WTC11 (cell line): ENCODE measurements around the gene GLA. TPM values are rescaled to one million over a fixed set of nuclear protein-coding genes. Genes with fewer than 3 reads are reported as not detected.

Experiments used
- ATAC-seq: fragments of 200-7000 bp; cut with Tn5 transposase; 2 replicates; pipeline ENCODE4 v1.10.0; 2021; ENCODE audit warnings: mild to moderate bottlenecking, moderate library complexity
- CTCF ChIA-PET: fragments of 300-600 bp; sonication (Branson Sonifier 250); formaldehyde crosslinking; loops from one replicate; lab custom pipeline; 2021; ENCODE audit warnings: antibody characterized with exemption; lab: Charles Lee
- POLR2A ChIA-PET: fragments of 350-600 bp; sonication (Branson Sonifier 250); formaldehyde crosslinking; loops from one replicate; lab custom pipeline; 2021; ENCODE audit warnings: antibody characterized with exemption; lab: Charles Lee
- DNase-seq: peaks from one replicate; pipeline ENCODE4 v3.0.0; 2021; ENCODE audit warnings: low spot score
- H3K27ac Mint-ChIP-seq: 2 replicates; pipeline ENCODE4 v1.8.0; 2021; ENCODE audit warnings: mixed read lengths
- H3K27me3 Mint-ChIP-seq: 2 replicates; pipeline ENCODE4 v1.8.0; 2021; ENCODE audit warnings: low read depth, mild to moderate bottlenecking, moderate library complexity, mixed read lengths
- H3K36me3 Mint-ChIP-seq: 2 replicates; pipeline ENCODE4 v1.8.0; 2021; ENCODE audit warnings: mixed read lengths
- H3K4me1 Mint-ChIP-seq: 2 replicates; pipeline ENCODE4 v1.8.0; 2022; ENCODE audit warnings: mixed read lengths
- H3K4me3 Mint-ChIP-seq: 2 replicates; pipeline ENCODE4 v1.8.0; 2021; ENCODE audit warnings: mild to moderate bottlenecking, moderate library complexity, mixed read lengths
- H3K9me3 Mint-ChIP-seq: 2 replicates; pipeline ENCODE4 v1.8.0; 2021; ENCODE audit warnings: mixed read lengths
- CREM ChIP-seq: sonication (generic); formaldehyde crosslinking; IDR thresholded peaks from 2 replicates; pipeline ENCODE4 v1.8.1; 2022; ENCODE audit warnings: mild to moderate bottlenecking, missing genetic modification reagents, moderate library complexity
- ESRRA ChIP-seq: sonication (generic); formaldehyde crosslinking; IDR thresholded peaks from 2 replicates; pipeline ENCODE4 v1.8.1; 2022; ENCODE audit warnings: mild to moderate bottlenecking, missing genetic modification reagents, borderline replicate concordance
- FOXJ3 ChIP-seq: sonication (generic); formaldehyde crosslinking; IDR thresholded peaks from 2 replicates; pipeline ENCODE4 v1.9.0; 2021; ENCODE audit warnings: missing genetic modification reagents, mild to moderate bottlenecking, borderline replicate concordance
- JUN ChIP-seq: sonication (generic); formaldehyde crosslinking; IDR thresholded peaks from 2 replicates; pipeline ENCODE4 v1.8.0; 2023; ENCODE audit warnings: mild to moderate bottlenecking, missing genetic modification reagents
- KAT7 ChIP-seq: sonication (generic); formaldehyde crosslinking; IDR thresholded peaks from 2 replicates; pipeline ENCODE4 v1.8.1; 2023; ENCODE audit warnings: missing genetic modification reagents, mild to moderate bottlenecking, borderline replicate concordance
- NFE2L1 ChIP-seq: sonication (generic); formaldehyde crosslinking; IDR thresholded peaks from 2 replicates; pipeline ENCODE4 v1.8.1; 2023; ENCODE audit warnings: missing genetic modification reagents
- NFYB ChIP-seq: sonication (generic); formaldehyde crosslinking; conservative IDR thresholded peaks from 2 replicates; pipeline ENCODE4 v1.8.0; 2022; ENCODE audit warnings: low read depth, missing genetic modification reagents
- SP1 ChIP-seq: sonication (generic); formaldehyde crosslinking; conservative IDR thresholded peaks from 2 replicates; pipeline ENCODE4 v1.8.1; 2022; ENCODE audit warnings: missing genetic modification reagents
- TEAD4 ChIP-seq: sonication (generic); formaldehyde crosslinking; IDR thresholded peaks from 2 replicates; pipeline ENCODE4 v1.8.0; 2022; ENCODE audit warnings: mild to moderate bottlenecking, missing genetic modification reagents
- ZBTB21 ChIP-seq: sonication (generic); formaldehyde crosslinking; IDR thresholded peaks from 2 replicates; pipeline ENCODE4 v1.8.1; 2023; ENCODE audit warnings: mild to moderate bottlenecking, missing genetic modification reagents, borderline replicate concordance
- ZNF317 ChIP-seq: sonication (generic); formaldehyde crosslinking; IDR thresholded peaks from 2 replicates; pipeline ENCODE4 v1.8.1; 2023; ENCODE audit warnings: low read depth, mild to moderate bottlenecking, moderate library complexity, missing genetic modification reagents, borderline replicate concordance
- total RNA-seq: library from RNA; stranded (reverse); gene quantifications from 3 replicates; pipeline ENCODE4 v1.2.3, GENCODE V29; 2021
- TF ChIP-seq, protein P1 (sequence below): sonication (generic); formaldehyde crosslinking; IDR thresholded peaks from 2 replicates; pipeline ENCODE4 v1.8.1; 2022; ENCODE audit warnings: low read depth, missing genetic modification reagents, borderline replicate concordance
- TF ChIP-seq, protein P2 (sequence below): sonication (generic); formaldehyde crosslinking; IDR thresholded peaks from 2 replicates; pipeline ENCODE4 v1.8.1; 2023; ENCODE audit warnings: mild to moderate bottlenecking, missing genetic modification reagents
- TF ChIP-seq, protein P3 (sequence below): fragments of 200-600 bp; IDR thresholded peaks from 2 replicates; pipeline ENCODE4 v1.8.0; 2022; ENCODE audit warnings: antibody characterized with exemption
- TF ChIP-seq, protein P4 (sequence below): sonication (generic); formaldehyde crosslinking; IDR thresholded peaks from 2 replicates; pipeline ENCODE4 v1.8.1; 2023; ENCODE audit warnings: mild to moderate bottlenecking, moderate library complexity, missing genetic modification reagents
- TF ChIP-seq, protein P5 (sequence below): sonication (generic); formaldehyde crosslinking; IDR thresholded peaks from 2 replicates; pipeline ENCODE4 v1.8.0; 2023; ENCODE audit warnings: mild to moderate bottlenecking, missing genetic modification reagents
- TF ChIP-seq, protein P6 (sequence below): sonication (generic); formaldehyde crosslinking; IDR thresholded peaks from 2 replicates; pipeline ENCODE4 v1.8.1; 2023; ENCODE audit warnings: mild to moderate bottlenecking, missing genetic modification reagents, moderate library complexity

Gene GLA
- total RNA-seq, 1 experiment from 2014 or later, result 44.9 TPM

DNA sequence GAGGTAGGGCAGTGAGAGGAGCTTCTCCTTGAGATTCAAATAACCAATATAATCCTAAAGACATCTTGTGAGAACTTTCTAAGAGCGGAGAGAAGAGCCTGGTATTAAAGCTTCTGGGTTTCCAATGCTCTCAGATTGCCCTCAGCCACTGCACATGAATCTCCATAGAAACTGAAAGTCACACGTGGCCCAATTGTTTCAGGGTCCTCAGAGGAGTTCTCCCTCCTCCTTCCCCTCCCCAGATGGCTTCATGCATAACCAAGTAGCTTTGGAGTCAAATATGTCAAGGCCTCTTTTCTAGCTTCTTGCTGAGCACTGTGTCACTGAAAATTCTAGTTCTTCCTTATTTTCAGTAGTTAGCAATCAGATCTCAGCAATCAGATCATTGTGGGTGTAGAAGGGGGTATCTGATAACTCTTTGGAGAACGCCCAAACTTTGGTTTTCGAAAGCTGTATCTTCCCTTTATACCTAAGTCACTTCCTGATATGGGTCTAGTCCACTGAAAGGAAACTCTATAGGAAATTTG is 24.0 kb downstream of the GLA start:
- Mint-ChIP-seq H3K9me3 (no peaks in the 10 kb centered on the region), H3K36me3 (no peaks in the 10 kb centered on the region), H3K4me3 (no peak overlapping the region), H3K27me3 (no peaks in the 10 kb centered on the region), H3K4me1 (0 out of 2 replicates have a peak, but pooled peaks cover 6% of the 10 kb centered on the region), H3K27ac (no peak overlapping the region)
- ChIA-PET CTCF (no interaction called here), POLR2A (no interaction called here)
- no peak for DNase-seq
- TF ChIP-seq NFYB (no peak), FOXJ3 (CRISPR knock-in tag) (no peak)
- TF ChIP-seq, protein P1, sequence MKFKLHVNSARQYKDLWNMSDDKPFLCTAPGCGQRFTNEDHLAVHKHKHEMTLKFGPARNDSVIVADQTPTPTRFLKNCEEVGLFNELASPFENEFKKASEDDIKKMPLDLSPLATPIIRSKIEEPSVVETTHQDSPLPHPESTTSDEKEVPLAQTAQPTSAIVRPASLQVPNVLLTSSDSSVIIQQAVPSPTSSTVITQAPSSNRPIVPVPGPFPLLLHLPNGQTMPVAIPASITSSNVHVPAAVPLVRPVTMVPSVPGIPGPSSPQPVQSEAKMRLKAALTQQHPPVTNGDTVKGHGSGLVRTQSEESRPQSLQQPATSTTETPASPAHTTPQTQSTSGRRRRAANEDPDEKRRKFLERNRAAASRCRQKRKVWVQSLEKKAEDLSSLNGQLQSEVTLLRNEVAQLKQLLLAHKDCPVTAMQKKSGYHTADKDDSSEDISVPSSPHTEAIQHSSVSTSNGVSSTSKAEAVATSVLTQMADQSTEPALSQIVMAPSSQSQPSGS (CRISPR knock-in tag), result no peak
- TF ChIP-seq, protein P2, sequence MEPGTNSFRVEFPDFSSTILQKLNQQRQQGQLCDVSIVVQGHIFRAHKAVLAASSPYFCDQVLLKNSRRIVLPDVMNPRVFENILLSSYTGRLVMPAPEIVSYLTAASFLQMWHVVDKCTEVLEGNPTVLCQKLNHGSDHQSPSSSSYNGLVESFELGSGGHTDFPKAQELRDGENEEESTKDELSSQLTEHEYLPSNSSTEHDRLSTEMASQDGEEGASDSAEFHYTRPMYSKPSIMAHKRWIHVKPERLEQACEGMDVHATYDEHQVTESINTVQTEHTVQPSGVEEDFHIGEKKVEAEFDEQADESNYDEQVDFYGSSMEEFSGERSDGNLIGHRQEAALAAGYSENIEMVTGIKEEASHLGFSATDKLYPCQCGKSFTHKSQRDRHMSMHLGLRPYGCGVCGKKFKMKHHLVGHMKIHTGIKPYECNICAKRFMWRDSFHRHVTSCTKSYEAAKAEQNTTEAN, result no peak
- ATAC-seq, result no peak

DNA sequence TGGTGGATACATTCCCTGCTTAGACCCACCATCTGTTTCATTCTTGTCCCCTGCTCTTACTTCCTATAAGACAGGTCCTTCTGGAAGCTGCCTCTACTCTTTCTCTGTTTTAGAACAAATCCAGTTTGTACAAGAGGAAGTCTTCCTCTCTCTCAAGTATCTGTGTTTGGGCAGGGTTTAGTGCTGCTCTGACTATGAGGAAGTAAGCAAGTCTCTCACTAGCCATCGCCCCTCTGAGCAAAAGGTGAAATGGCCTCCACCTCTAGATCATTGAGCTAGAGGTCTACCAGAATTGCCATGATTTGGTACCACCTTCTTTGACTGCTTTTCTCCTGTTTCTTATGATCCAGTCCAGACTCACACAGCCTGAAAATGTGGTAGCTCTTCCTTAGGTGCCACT is 30.2 kb downstream of the GLA start:
- Mint-ChIP-seq H3K4me1 (no peaks in the 10 kb centered on the region), H3K9me3 (no peaks in the 10 kb centered on the region), H3K36me3 (no peaks in the 10 kb centered on the region), H3K27ac (no peak overlapping the region), H3K4me3 (no peak overlapping the region), H3K27me3 (peaks cover 8% of the 10 kb centered on the region)
- ATAC-seq (no peak), DNase-seq (no peak)
- POLR2A ChIA-PET, result no interaction called here
- CTCF ChIA-PET, result no interaction called here
- TF ChIP-seq ZNF317 (CRISPR knock-in tag) (no peak), ESRRA (CRISPR knock-in tag) (no peak), NFYB (no peak), NFE2L1 (CRISPR knock-in tag) (no peak), KAT7 (CRISPR knock-in tag) (no peak), CREM (CRISPR knock-in tag) (no peak), ZBTB21 (CRISPR knock-in tag) (no peak), SP1 (no peak), JUN (CRISPR knock-in tag) (no peak), TEAD4 (no peak)
- TF ChIP-seq, protein P3, sequence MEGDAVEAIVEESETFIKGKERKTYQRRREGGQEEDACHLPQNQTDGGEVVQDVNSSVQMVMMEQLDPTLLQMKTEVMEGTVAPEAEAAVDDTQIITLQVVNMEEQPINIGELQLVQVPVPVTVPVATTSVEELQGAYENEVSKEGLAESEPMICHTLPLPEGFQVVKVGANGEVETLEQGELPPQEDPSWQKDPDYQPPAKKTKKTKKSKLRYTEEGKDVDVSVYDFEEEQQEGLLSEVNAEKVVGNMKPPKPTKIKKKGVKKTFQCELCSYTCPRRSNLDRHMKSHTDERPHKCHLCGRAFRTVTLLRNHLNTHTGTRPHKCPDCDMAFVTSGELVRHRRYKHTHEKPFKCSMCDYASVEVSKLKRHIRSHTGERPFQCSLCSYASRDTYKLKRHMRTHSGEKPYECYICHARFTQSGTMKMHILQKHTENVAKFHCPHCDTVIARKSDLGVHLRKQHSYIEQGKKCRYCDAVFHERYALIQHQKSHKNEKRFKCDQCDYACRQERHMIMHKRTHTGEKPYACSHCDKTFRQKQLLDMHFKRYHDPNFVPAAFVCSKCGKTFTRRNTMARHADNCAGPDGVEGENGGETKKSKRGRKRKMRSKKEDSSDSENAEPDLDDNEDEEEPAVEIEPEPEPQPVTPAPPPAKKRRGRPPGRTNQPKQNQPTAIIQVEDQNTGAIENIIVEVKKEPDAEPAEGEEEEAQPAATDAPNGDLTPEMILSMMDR, result no peak
- TF ChIP-seq, protein P4, sequence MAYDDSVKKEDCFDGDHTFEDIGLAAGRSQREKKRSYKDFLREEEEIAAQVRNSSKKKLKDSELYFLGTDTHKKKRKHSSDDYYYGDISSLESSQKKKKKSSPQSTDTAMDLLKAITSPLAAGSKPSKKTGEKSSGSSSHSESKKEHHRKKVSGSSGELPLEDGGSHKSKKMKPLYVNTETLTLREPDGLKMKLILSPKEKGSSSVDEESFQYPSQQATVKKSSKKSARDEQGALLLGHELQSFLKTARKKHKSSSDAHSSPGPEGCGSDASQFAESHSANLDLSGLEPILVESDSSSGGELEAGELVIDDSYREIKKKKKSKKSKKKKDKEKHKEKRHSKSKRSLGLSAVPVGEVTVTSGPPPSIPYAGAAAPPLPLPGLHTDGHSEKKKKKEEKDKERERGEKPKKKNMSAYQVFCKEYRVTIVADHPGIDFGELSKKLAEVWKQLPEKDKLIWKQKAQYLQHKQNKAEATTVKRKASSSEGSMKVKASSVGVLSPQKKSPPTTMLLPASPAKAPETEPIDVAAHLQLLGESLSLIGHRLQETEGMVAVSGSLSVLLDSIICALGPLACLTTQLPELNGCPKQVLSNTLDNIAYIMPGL (CRISPR knock-in tag), result no peak
- TF ChIP-seq, protein P5, sequence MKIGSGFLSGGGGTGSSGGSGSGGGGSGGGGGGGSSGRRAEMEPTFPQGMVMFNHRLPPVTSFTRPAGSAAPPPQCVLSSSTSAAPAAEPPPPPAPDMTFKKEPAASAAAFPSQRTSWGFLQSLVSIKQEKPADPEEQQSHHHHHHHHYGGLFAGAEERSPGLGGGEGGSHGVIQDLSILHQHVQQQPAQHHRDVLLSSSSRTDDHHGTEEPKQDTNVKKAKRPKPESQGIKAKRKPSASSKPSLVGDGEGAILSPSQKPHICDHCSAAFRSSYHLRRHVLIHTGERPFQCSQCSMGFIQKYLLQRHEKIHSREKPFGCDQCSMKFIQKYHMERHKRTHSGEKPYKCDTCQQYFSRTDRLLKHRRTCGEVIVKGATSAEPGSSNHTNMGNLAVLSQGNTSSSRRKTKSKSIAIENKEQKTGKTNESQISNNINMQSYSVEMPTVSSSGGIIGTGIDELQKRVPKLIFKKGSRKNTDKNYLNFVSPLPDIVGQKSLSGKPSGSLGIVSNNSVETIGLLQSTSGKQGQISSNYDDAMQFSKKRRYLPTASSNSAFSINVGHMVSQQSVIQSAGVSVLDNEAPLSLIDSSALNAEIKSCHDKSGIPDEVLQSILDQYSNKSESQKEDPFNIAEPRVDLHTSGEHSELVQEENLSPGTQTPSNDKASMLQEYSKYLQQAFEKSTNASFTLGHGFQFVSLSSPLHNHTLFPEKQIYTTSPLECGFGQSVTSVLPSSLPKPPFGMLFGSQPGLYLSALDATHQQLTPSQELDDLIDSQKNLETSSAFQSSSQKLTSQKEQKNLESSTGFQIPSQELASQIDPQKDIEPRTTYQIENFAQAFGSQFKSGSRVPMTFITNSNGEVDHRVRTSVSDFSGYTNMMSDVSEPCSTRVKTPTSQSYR, result no peak
- TF ChIP-seq, protein P6, sequence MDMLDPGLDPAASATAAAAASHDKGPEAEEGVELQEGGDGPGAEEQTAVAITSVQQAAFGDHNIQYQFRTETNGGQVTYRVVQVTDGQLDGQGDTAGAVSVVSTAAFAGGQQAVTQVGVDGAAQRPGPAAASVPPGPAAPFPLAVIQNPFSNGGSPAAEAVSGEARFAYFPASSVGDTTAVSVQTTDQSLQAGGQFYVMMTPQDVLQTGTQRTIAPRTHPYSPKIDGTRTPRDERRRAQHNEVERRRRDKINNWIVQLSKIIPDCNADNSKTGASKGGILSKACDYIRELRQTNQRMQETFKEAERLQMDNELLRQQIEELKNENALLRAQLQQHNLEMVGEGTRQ (CRISPR knock-in tag), result no peak
